T47D (cell line): ENCODE measurements around the gene TMPRSS7.

Experiments used
- DNase-seq, 2 experiments: peaks; one replicate each; pipeline versions ENCODE4 v3.0.0 to v3.0.0-alpha.2; 2011 to 2012; ENCODE audit warnings: low read depth in 1 of 2, low spot score in 1 of 2
- JUND ChIP-seq: IDR thresholded peaks from 2 replicates; pipeline ENCODE4 v1.6.1; 2012; ENCODE audit warnings: low read depth
- in situ Hi-C: cut with HindIII; loops from 2 replicates; pipeline ENCODE4 v1.10.0; 2016; ENCODE audit warnings: low sequenced_read_pairs, low pct_unique_long_range_greater_than_20kb

Gene TMPRSS7

DNA sequence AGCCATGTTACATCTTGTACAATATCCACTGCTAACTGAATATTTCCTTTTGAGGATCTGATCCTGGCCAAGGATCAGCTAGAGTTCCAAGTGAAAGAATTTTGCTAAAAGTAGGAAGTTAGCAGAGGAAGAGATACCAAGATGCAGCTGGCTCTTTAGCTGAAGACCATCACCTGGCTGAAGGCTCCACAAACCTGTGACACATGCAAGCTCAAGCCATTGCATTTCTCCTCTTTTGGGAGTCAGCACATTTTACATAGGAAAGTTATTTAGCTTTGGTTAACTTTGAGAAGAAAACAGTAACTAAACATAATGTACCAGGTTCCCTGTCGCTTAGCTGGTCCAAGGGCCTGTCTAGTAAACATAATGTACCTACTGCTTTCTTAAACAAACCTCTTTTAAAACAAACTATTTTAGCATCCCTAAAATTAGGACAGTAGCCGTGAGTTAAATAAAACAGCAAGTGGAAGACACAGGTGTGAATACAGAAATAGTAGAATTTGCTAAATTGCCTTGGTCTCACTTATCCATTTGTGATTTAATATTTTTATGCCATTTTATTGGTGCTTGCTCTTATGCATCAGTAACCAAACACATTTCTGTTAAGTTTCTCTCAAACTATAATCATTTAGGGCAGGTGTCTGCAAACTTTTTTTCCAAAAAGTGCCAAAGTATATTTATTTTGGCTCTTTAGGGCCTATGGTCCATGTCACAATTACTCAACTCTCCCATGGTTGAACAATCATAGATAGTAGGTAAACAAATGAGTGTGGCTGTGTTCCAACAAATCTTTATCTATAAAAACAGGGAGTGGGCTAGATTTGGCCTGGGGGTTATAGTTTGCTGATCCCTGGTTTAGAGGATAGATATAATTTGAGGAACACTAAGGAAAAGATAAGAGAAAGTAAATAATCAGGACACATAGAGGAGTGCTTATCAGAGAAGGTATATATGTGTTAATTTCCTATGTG is 87.3 kb downstream of the TMPRSS7 start:
- TF ChIP-seq JUND: no peak
- in situ Hi-C loops: no loop called here
- no peak for DNase-seq

DNA sequence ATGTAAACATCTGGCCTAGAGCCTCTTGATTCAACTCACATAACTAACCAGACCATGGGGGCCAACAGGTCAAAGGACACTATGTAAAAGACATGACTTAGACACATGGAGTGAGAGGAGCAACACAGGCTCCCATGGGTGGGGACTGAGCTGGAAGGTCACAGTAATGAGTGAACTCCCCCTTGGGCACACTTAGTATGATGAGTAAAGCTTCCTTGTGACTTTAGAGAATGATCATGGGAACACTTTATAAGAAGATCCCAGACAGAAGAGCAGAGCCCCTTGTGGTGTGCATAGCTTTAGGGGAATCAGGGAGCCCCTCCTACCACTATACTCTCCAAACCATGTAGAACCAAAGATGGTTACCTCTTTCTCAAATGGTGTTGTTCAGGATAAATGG is 88.3 kb downstream of the TMPRSS7 start:
- no peak for TF ChIP-seq JUND
- in situ Hi-C loops: no loop called here
- DNase-seq: no peak

DNA sequence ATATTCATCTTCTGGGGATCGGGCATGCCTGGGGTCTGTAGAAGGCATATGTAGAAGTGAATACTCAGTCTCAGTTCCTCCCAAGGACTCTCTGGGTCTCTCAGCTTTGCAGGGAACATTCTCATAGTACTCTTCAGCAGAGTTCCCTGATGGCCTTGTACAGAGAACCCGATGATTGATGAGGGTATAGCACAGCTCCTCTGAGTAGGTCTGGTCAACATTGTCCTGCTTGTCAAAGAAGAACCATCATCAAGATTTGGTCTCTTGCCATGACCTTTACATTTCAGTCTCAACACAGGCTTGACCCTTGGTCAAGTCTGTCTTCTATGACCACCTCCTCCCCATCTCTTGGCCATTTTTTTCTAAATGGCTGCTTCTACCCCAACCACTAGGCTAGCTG is 89.0 kb downstream of the TMPRSS7 start:
- no peak for DNase-seq
- TF ChIP-seq JUND: no peak
- in situ Hi-C loops: no loop called here

DNA sequence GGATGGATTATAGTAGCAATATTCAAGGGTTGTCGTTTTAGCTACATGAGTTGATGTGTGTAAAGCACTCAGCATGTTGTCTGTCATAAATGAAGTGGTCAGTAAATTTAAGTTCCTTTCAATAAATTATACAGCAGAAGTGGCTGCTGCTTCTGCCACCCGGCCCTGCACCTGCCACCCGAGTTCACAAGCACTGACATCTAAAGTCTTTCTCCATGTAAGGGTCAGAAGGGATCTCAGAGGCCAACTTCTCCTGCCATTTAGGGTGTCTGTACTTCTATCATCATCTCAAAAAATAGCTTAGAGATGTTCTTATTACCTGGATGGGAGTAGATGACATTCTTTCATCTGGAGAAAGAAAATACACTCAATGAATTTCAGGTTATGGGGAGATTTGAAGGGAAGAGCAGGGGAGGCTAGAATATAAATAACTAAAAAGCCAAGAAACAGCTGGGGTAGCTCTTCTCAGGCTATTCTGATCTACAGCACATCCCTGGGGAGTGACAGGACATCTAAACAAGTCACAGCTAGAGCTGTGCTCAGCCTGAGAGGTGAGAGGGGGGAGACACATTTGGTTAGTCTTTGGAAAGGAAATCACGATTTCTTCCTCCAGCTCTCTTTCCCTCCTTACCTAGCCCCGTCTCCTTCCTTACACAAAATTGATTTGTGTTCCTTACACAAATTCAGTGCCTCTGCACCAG is 90.5 kb downstream of the TMPRSS7 start:
- DNase-seq: no peak
- in situ Hi-C loops: no loop called here
- TF ChIP-seq JUND: no peak

DNA sequence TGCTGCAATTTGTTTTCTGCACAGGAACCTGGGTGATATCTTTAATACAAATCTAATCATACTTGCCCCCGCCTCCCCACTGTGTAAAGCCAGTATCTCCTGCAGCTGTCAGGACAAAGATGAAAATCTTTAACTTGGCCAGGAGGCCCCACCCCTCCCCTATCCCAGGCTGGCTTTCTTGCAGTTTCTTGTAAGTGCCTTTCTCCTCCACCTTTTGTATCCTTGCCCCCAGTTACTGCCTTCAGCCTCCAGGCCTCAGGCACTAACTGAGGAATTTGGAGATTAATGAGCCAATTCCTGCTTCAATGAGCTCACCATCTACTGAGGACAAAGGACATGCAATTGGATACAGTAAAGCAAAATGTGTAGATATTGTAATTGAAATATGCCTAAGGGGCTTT is 92.0 kb downstream of the TMPRSS7 start:
- in situ Hi-C loops: no loop called here
- no peak for DNase-seq
- TF ChIP-seq JUND: no peak

DNA sequence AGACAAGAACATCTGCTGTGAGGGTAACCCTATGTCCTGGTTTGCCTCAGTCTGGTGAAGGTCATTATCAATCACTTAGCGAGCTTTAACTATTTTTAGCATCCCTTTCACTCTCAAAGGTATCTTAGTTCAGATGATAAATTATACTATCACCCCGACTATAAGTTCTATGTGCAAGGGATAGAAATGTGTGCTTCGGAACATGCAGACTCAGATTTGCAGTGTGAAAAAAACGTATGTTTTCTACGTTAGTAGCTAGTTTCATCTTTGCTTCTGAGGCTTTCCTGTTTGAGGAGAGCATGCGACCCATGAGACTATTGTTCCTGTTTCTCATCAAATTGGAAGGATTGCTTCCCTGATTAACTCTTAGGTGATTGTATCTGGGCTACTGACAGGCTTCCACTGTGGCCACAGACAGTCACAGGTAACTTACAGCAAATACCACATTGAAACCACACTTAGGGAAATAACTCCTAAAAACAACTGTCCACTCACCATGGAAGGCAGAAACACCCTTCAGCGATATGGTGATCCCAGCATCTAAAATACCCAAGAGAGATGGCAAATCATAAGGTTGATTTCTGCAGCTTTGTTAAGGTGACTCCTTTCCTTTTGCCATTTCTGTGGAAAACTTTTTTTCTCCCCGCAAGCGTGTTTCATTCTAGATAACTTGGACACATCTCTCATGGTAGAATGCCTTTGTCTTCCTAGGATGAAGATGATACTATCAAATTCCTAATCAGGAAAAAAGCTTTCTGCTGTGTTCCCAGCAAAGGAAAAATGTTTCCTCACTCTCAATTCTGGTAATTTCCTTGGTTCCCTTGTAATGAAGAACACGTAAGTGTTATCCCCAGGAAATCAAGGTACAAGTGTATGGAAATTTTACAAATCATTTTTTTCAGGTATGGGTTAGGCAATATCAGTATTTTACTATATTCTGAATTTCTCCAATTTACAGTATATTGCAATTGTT is 93.3 kb downstream of the TMPRSS7 start:
- in situ Hi-C loops: no loop called here
- TF ChIP-seq JUND: no peak

DNA sequence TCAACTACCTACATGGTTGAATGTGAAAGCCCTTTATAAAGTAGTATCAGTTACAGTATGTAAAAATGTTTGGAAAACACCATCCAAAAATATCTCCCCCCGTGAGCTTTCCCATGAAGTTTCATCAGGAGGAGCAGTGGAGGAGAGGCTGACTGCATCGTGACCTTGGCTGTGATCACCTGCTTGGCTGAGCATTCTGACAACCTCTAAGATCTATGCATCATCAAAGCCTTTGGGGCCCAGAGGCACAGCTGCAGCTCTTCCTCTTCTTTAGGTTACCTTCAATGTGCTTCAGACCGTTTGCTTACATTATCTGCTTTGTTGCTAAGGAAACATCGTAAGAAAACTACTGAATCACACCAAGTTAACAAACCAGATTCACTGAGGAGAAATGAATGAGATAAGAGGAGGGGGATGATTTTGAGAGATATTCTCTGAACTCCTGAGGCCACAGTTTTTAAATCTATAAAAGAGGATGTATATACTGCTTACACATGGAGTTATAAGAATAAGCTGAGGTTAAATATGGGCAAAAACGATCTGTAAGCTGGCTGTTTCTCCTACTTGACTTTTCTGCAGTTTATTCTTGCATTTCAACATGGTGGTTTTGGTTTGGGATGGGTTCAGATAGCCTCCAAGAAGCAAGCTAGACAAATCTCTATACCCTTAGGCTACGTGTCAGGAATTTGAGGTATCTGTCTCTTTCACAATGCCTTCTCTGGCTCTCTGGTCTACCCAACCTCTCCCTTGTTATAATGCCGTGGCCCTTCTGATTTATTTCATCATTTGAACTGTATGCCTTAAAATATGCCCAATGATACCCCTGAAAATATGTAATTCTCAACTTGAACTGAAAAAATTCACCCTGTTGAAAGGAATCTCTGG is 94.5 kb downstream of the TMPRSS7 start:
- in situ Hi-C loops: no loop called here
- no peak for TF ChIP-seq JUND
- DNase-seq: no peak

More for the DNA sequence above, 93.3 kb downstream of the TMPRSS7 start:
- DNase-seq: no peak

DNA sequence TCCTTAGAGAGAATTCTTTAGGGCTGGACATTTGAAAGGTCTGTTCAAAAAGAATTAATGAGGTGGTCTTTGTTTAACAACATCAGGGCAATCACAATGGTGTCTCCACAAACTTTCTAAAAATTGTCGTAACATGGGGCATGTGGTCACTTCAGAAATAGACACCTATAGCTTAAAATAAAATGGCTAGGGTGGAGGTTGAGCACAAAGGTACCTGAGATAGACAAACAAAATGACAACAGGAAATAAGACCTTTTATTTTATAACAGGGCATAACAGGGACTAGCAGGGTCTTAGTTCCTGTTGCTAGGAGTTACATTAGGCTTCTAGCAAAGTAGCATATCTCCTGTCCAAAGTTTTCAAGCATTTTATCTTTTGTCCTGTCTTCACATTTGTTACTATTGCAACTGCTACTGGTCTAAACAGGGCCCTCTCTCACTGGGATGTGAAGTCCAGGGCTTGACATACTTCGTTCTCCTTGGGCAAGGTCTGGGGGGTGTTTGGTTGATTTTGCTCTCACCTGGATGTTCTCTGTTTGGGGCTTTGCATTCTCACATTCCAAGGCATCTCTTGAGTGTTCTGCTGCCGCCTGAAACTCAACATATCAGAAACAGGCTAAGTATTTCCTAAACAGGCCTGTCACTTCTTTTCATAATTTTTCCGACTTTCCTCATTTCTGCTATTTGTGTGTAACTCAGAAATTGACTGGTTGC is 95.5 kb downstream of the TMPRSS7 start:
- in situ Hi-C loops: no loop called here
- TF ChIP-seq JUND: no peak
- no peak for DNase-seq

DNA sequence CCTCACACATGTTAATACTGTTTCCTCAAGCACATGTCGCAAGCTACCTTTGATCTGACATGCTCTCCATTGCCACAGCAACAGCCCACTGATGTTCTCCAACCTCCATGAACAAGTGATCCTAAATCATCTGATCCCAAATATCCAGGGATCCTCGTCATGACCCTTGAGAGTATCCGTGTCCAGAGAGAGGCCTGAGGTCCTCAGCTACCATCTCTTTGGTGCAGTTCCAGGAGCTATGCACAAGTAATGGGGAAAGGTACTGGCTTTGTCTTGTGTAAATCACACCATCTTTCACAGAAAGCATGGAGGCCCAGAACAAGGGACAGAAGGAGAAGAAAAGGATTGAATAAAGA is 96.1 kb downstream of the TMPRSS7 start:
- in situ Hi-C loops: no loop called here
- no peak for TF ChIP-seq JUND
- DNase-seq: no peak
